Effector CD4-positive, alpha-beta T cell (primary cell): ENCODE data around the gene C2orf15.
"Not testable (repeated sequence)": the region's sequence is repeated elsewhere in the genome, so short reads cannot be mapped to it uniquely, and the experiment has no call there.

ENCODE experiments used
- DNase-seq: peaks from one replicate; pipeline ENCODE4 v3.0.0-alpha.2; 2020
- total RNA-seq: gene quantifications from one replicate; lab custom pipeline; 2026; lab: John Stamatoyannopoulos, UW

Gene C2orf15, protein sequence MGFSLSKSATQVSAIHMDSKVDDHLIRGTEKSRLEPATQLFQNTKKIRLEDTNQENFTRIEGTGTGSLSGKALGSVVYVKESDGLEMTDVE
- 2.4 reads per million, percentile 7 among the genes with 10 or more reads in this experiment for total RNA-seq

- peak; percentile 96 for DNase-seq
Measured at GRCh38 chr2:99141110-99142108, at the start of gene C2orf15. C2orf15 (plus strand) TSS chr2:99141707; CDS start chr2:99150559, 8,852 bp downstream.

DNA sequence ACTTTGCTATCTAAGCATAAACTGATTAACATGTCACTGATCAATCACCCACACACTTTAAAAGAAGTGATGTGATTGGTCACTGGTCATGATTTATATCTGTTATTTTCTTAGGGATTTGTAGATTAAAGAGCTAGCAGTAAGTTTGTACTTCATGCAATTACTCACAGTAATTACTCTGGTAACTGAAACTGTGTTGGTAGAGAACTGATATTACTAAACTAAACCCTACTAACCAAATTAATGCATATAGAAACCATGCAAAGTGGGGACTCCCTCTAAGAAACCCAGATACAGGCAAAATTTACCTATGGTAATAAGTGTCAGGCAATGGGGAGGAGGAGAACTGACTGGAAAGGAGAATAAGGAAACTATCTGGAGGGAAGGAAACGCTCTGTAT is 44.8 kb upstream of the C2orf15 start:
- DNase-seq, result no peak

DNA sequence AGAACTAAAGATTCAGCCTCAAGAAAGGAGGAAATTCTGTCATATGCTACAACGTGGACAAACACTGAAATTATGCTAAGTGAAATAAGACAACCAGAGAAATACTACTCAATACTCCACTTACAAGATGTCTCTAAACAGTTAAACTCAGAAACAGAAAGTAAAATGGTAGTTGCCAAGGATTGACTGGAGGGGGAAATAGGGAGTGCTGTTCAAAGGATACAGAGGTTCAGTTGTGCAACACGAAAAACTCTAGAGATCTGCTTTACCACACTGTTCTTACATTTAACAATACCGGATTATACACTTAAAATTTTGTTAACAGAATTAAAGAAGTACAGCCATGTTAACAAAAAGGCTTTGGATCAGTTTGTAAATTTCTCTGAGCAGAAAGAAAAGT is 39.8 kb upstream of the C2orf15 start:
- DNase-seq, result no peak

GRCh38 chr2:99104006-99104405 is 37.5 kb upstream of the C2orf15 start:
- DNase-seq, result no peak

GRCh38 chr2:99106913-99107312 is 34.6 kb upstream of the C2orf15 start:
- DNase-seq, result no peak

DNA sequence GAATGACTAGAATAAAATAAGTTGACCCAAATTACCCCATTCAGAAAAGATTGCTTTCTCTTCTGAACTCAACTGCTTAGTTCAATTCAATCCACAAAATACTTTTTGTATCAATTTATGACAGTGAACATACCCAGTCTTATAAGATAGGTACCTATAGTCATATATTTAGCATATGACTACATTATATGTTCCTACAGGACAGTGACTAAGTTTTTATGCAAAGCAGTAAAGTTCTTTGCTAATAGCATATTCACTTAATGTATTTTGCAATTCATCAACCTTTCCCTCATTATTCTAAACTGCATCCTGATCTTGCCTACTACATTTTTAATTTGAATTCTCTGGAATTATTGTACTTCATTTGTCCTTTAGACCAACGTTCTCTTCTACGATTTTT is 30.3 kb upstream of the C2orf15 start:
- no peak for DNase-seq

DNA sequence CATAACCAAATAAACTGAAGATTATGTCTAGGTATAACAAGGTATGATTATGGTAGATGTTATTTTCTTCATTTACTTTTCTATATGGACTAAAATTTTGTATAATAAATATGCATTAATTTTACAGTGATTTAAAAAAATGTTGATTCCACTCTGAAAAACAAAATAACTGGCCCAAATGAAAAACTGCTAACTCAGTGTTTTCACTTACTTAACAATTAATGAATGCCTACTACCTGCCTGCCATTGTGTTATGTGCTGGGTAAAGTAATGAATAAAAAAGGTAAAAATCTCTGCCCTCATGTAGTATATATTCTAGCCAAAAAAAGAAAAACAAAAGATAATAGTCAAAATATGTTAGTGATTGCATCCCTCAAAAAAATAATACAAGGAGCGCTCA is 29.6 kb upstream of the C2orf15 start:
- no peak for DNase-seq

DNA sequence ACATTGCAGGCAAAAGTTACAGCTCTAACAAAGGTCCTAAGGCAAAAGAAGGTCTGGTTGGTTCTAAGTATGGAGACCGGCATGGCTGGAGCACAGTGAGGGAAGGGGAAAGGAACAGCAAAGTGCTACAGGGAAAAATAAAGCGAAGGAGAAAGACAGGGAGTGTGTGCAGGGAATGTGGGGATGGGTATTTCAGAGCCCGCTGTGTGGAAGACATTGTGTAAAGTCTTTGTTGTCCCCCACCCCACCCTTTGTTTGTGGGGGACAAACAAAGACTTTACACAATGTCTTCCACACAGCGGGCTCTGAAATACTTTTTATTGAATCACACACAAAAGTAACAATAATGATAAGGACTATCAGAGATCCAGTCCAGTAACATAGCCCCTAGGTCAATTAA is 28.9 kb upstream of the C2orf15 start:
- DNase-seq, result no peak

GRCh38 chr2:99127981-99128380 is 13.5 kb upstream of the C2orf15 start:
- no peak for DNase-seq

- DNase-seq, result not testable (repeated sequence)
Measured at GRCh38 chr2:99135044-99135556, 6.4 kb upstream of the C2orf15 start.

DNA sequence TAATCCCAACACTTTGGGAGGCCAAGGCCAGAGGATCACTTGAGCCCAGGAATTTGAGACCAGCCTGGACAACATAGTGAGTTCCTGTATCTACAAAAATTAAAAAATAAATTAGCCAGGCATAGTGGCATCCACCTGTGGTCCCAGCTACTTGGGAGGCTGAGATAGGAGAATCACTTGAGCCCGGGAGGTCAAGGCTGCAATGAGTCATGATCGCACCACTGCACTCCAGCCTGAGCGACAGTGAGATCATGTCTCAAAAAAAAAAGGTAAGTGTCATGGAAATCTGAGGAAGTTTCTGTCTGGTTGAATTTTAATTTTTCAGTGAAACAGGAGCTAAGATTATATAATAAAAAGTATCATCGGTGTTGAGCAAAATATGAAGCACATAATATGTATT is 2.5 kb upstream of the C2orf15 start:
- no peak for DNase-seq

GRCh38 chr2:99140056-99140859 is 1.2 kb upstream of the C2orf15 start:
- no peak for DNase-seq

- no peak for DNase-seq
Measured at GRCh38 chr2:99140860-99141109, 722 bp upstream of the C2orf15 start.

DNA sequence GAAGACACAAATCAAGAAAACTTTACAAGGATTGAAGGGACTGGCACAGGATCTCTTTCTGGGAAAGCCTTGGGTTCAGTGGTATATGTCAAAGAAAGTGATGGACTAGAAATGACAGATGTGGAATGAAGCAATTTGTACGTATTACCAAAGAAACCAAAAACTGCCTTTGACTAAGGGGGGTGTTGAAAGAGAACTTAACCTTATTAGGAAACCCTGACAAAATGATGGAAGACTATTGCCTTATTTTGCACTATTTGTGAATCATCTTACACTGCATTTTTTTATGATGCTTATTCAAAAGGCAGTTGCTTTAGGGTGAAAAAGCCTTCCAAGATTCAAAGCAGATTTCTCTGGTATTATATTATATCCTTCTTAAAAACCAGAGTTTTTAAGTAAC is 9.2 kb downstream of the C2orf15 start:
- DNase-seq, result no peak

GRCh38 chr2:99152199-99152895 is 10.8 kb downstream of the C2orf15 start:
- DNase-seq, result no peak

GRCh38 chr2:99153921-99154604 is 12.6 kb downstream of the C2orf15 start:
- DNase-seq, result no peak

- peak; percentile 90 for DNase-seq
Measured at GRCh38 chr2:99154643-99155536, 13.4 kb downstream of the C2orf15 start, which contains the start of the genes LIPT1 and TSGA10. LIPT1 (plus strand) TSS chr2:99154967; CDS start chr2:99161958, 6,991 bp downstream. TSGA10 (minus strand) TSS chr2:99154942; CDS start chr2:99109439, 45,503 bp downstream.

- no peak for DNase-seq
Measured at GRCh38 chr2:99156891-99157290, 15.4 kb downstream of the C2orf15 start.

- no peak for DNase-seq
Measured at GRCh38 chr2:99158599-99158998, 17.1 kb downstream of the C2orf15 start.

GRCh38 chr2:99159594-99159993 is 18.1 kb downstream of the C2orf15 start:
- no peak for DNase-seq

GRCh38 chr2:99166218-99166617 is 24.7 kb downstream of the C2orf15 start:
- no peak for DNase-seq
